ENCODE results near the gene RBKS. TPM values are rescaled to one million over a fixed set of nuclear protein-coding genes. Genes with fewer than 3 reads are reported as not detected.

RBKS gene
- total RNA-seq, 1 experiment from 2014 or later = 0.54 TPM

GRCh38 chr2:27762951-27763906, 127.0 kb downstream of the RBKS start:
- CTCF ChIA-PET = no interaction called here
- POLR2A ChIA-PET (ENCODE audit: low non-redundant PET) = no interaction called here
- H3K9me3 ChIP-seq (ENCODE audit: low read depth, low read length, poor library complexity, severe bottlenecking) = no peaks in the 10 kb centered on the region
- H3K4me3 ChIP-seq (ENCODE audit: low read depth, low read length, poor library complexity, severe bottlenecking) = no peak overlapping the region
- no peaks in the 10 kb centered on the region for H3K4me1 ChIP-seq (ENCODE audit: insufficient read depth, low read length, poor library complexity, severe bottlenecking)
- intact Hi-C loops (cut with micrococcal nuclease; ENCODE audit: unreplicated experiment) = no loop called here
- no peak for DNase-seq (ENCODE audit: low spot score)
- H3K27ac ChIP-seq (ENCODE audit: low read depth, low read length, poor library complexity, severe bottlenecking) = no peak overlapping the region
- no peaks in the 10 kb centered on the region for H3K36me3 ChIP-seq (ENCODE audit: insufficient read depth, low read length, poor library complexity, severe bottlenecking)
- no peaks in the 10 kb centered on the region for H3K27me3 ChIP-seq (replicated peaks; ENCODE audit: insufficient read depth, low read depth, low read length, poor library complexity)
- TF ChIP-seq EZH2 (IDR thresholded peaks at IDR 0.05; ENCODE audit: borderline replicate concordance, low read depth, low read length, poor library complexity, severe bottlenecking) (no peak), CTCF (conservative IDR thresholded peaks at IDR 0.05; ENCODE audit: low read depth, low read length) (no peak)
- BruUV-seq (replicated peaks) = no TSS peak

- ChIA-PET POLR2A (ENCODE audit: low non-redundant PET) (no interaction called here), CTCF (interaction anchor here (0.6 kb wide), 1 partner anchor 95 kb away, joined by 3 read pairs; no protein-coding TSS in a partner anchor)
- H3K9me3 ChIP-seq (ENCODE audit: low read depth, low read length, poor library complexity, severe bottlenecking) = no peaks in the 10 kb centered on the region
- no peaks in the 10 kb centered on the region for H3K4me1 ChIP-seq (ENCODE audit: insufficient read depth, low read length, poor library complexity, severe bottlenecking)
- no peak overlapping the region for H3K27ac ChIP-seq (ENCODE audit: low read depth, low read length, poor library complexity, severe bottlenecking)
- no TSS peak for BruUV-seq (replicated peaks)
- DNase-seq (ENCODE audit: low spot score) = no peak
- H3K36me3 ChIP-seq (ENCODE audit: insufficient read depth, low read length, poor library complexity, severe bottlenecking) = no peaks in the 10 kb centered on the region
- TF ChIP-seq EZH2 (IDR thresholded peaks at IDR 0.05; ENCODE audit: borderline replicate concordance, low read depth, low read length, poor library complexity, severe bottlenecking) = no peak
- no peak overlapping the region for H3K4me3 ChIP-seq (ENCODE audit: low read depth, low read length, poor library complexity, severe bottlenecking)
- intact Hi-C loops (cut with micrococcal nuclease; ENCODE audit: unreplicated experiment) = no loop called here
- no peaks in the 10 kb centered on the region for H3K27me3 ChIP-seq (replicated peaks; ENCODE audit: insufficient read depth, low read depth, low read length, poor library complexity)
These were observed 133.4 kb downstream of the RBKS start for GRCh38 chr2:27756544-27757498.

GRCh38 chr2:27756091-27756490, 134.1 kb downstream of the RBKS start:
- Histone ChIP-seq H3K9me3 (ENCODE audit: low read depth, low read length, poor library complexity, severe bottlenecking) (no peaks in the 10 kb centered on the region), H3K36me3 (ENCODE audit: insufficient read depth, low read length, poor library complexity, severe bottlenecking) (no peaks in the 10 kb centered on the region), H3K4me3 (ENCODE audit: low read depth, low read length, poor library complexity, severe bottlenecking) (no peak overlapping the region), H3K27me3 (replicated peaks; ENCODE audit: insufficient read depth, low read depth, low read length, poor library complexity) (no peaks in the 10 kb centered on the region), H3K27ac (ENCODE audit: low read depth, low read length, poor library complexity, severe bottlenecking) (no peak overlapping the region), H3K4me1 (ENCODE audit: insufficient read depth, low read length, poor library complexity, severe bottlenecking) (no peaks in the 10 kb centered on the region)
- POLR2A ChIA-PET (ENCODE audit: low non-redundant PET) = no interaction called here
- CTCF ChIA-PET = no interaction called here
- no TSS peak for BruUV-seq (replicated peaks)
- no peak for TF ChIP-seq CTCF (conservative IDR thresholded peaks at IDR 0.05; ENCODE audit: low read depth, low read length)
- TF ChIP-seq EZH2 (IDR thresholded peaks at IDR 0.05; ENCODE audit: borderline replicate concordance, low read depth, low read length, poor library complexity, severe bottlenecking) = no peak
- no peak for DNase-seq (ENCODE audit: low spot score)
- intact Hi-C loops (cut with micrococcal nuclease; ENCODE audit: unreplicated experiment) = no loop called here

Measured in A673 (cell line).